HL-60 (cell line): ENCODE results near the gene FGF22.

Source experiments
- CTCF ChIP-seq: IDR thresholded peaks from one replicate; pipeline ENCODE4 v1.5.1; 2011; ENCODE audit warnings: low read length, control low read depth, inconsistent platforms; ENCODE audit not compliant: insufficient read depth
- POLR2AphosphoS5 ChIP-seq: IDR thresholded peaks from 2 replicates; pipeline ENCODE4 v1.6.1; 2012; ENCODE audit warnings: low read depth
- REST ChIP-seq: IDR thresholded peaks from 2 replicates; pipeline ENCODE4 v1.6.1; 2012; ENCODE audit warnings: low read depth; ENCODE audit not compliant: insufficient replicate concordance
- SPI1 ChIP-seq: IDR thresholded peaks from 2 replicates; pipeline ENCODE4 v1.6.1; 2012; ENCODE audit warnings: low read depth, mild to moderate bottlenecking, borderline replicate concordance

GRCh38 chr19:601310-601709, 38.4 kb upstream of the FGF22 start:
- TF ChIP-seq REST, result no peak
- no peak for TF ChIP-seq CTCF
- no peak for TF ChIP-seq POLR2AphosphoS5
- no peak for TF ChIP-seq SPI1
